Measurements from ENCODE around the gene SPSB3.

Gene SPSB3

GRCh38 chr16:1792836-1793577 lies 10.6 kb upstream of the SPSB3 start:
- peaks cover 28% of the 10 kb centered on the region for H3K36me3 ChIP-seq
- peaks cover 7% of the 10 kb centered on the region for H3K9me3 ChIP-seq (ENCODE audit: severe bottlenecking)
- H3K27ac ChIP-seq: no peak overlapping the region
- DNase-seq: no peak
- no peaks in the 10 kb centered on the region for H3K27me3 ChIP-seq (ENCODE audit: insufficient read depth, low read depth, severe bottlenecking)
- H3K4me3 ChIP-seq (ENCODE audit: low read depth, low read length): no peak overlapping the region
- TF ChIP-seq CTCF (IDR thresholded peaks at IDR 0.05; ENCODE audit: low read depth, low read length): no peak

GRCh38 chr16:1791943-1792812 lies 9.8 kb upstream of the SPSB3 start:
- no peaks in the 10 kb centered on the region for H3K9me3 ChIP-seq (ENCODE audit: severe bottlenecking)
- H3K4me3 ChIP-seq (ENCODE audit: low read depth, low read length): no peak overlapping the region
- H3K27me3 ChIP-seq (ENCODE audit: insufficient read depth, low read depth, severe bottlenecking): no peaks in the 10 kb centered on the region
- TF ChIP-seq CTCF (IDR thresholded peaks at IDR 0.05; ENCODE audit: low read depth, low read length): no peak
- H3K27ac ChIP-seq: no peak overlapping the region
- peaks cover 36% of the 10 kb centered on the region for H3K36me3 ChIP-seq
- no peak for DNase-seq

GRCh38 chr16:1791256-1791942 lies 9.0 kb upstream of the SPSB3 start:
- no peaks in the 10 kb centered on the region for H3K9me3 ChIP-seq (ENCODE audit: severe bottlenecking)
- H3K4me3 ChIP-seq (ENCODE audit: low read depth, low read length): no peak overlapping the region
- no peaks in the 10 kb centered on the region for H3K27me3 ChIP-seq (ENCODE audit: insufficient read depth, low read depth, severe bottlenecking)
- no peak for DNase-seq
- peaks cover 44% of the 10 kb centered on the region for H3K36me3 ChIP-seq
- no peak for TF ChIP-seq CTCF (IDR thresholded peaks at IDR 0.05; ENCODE audit: low read depth, low read length)
- H3K27ac ChIP-seq: no peak overlapping the region

- Histone ChIP-seq H3K4me3 (ENCODE audit: low read depth, low read length) (no peak overlapping the region), H3K27ac (no peak overlapping the region), H3K27me3 (ENCODE audit: insufficient read depth, low read depth, severe bottlenecking) (no peaks in the 10 kb centered on the region), H3K36me3 (peaks cover 50% of the 10 kb centered on the region), H3K9me3 (ENCODE audit: severe bottlenecking) (no peaks in the 10 kb centered on the region)
- no peak for DNase-seq
- TF ChIP-seq CTCF (IDR thresholded peaks at IDR 0.05; ENCODE audit: low read depth, low read length): no peak
Observed at GRCh38 chr16:1790611-1791255, 8.4 kb upstream of the SPSB3 start.

- H3K27ac ChIP-seq: no peak overlapping the region
- H3K4me3 ChIP-seq (ENCODE audit: low read depth, low read length): no peak overlapping the region
- no peak for TF ChIP-seq CTCF (IDR thresholded peaks at IDR 0.05; ENCODE audit: low read depth, low read length)
- no peak for DNase-seq
- H3K27me3 ChIP-seq (ENCODE audit: insufficient read depth, low read depth, severe bottlenecking): no peaks in the 10 kb centered on the region
- no peaks in the 10 kb centered on the region for H3K9me3 ChIP-seq (ENCODE audit: severe bottlenecking)
- peaks cover 53% of the 10 kb centered on the region for H3K36me3 ChIP-seq
Observed at GRCh38 chr16:1790261-1790610, 7.9 kb upstream of the SPSB3 start.
